SK-N-DZ (cell line): ENCODE data around the gene SLC3A2. TPM values are rescaled to one million over a fixed set of nuclear protein-coding genes. Genes with fewer than 3 reads are reported as not detected.
"Not testable (repeated sequence)": the region's sequence is repeated elsewhere in the genome, so short reads cannot be mapped to it uniquely, and the experiment has no call there.

ENCODE experiments used
- DNase-seq: peaks from one replicate; pipeline ENCODE4 v3.0.0-alpha.2; 2015; ENCODE audit warnings: low spot score
- polyA plus RNA-seq, 2 experiments: library from polyadenylated mRNA; depleted of rRNA; stranded (reverse); fragments of >200 nt; gene quantifications; 2 replicates each; pipeline ENCODE4 v1.2.3, GENCODE V29; 2014

SLC3A2 gene
- 119 and 124 TPM in 2 replicates for polyA plus RNA-seq (2014; cell fraction: cytosol; rRNA removed)
- polyA plus RNA-seq (2014; cell fraction: nucleus; rRNA removed), result 182 and 202 TPM in 2 replicates

DNA sequence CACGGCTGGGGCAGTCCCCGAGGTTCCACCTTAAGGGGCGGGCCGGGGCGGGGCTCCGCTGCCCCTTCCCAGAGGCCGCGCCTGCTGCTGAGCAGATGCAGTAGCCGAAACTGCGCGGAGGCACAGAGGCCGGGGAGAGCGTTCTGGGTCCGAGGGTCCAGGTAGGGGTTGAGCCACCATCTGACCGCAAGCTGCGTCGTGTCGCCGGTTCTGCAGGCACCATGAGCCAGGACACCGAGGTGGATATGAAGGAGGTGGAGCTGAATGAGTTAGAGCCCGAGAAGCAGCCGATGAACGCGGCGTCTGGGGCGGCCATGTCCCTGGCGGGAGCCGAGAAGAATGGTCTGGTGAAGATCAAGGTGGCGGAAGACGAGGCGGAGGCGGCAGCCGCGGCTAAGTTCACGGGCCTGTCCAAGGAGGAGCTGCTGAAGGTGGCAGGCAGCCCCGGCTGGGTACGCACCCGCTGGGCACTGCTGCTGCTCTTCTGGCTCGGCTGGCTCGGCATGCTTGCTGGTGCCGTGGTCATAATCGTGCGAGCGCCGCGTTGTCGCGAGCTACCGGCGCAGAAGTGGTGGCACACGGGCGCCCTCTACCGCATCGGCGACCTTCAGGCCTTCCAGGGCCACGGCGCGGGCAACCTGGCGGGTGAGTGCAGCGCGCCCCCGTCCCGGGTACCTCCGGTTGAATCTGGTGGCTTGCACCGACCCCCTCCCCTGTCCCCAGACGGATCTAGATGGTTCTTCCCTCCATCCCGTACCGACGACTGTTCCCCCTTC lies at the start of gene SLC3A2:
SLC3A2 (plus strand) TSS at position 94 of the 776 bp plus-strand sequence; CDS start at position 222, 128 bp downstream.
- DNase-seq, result peak; percentile 83

- DNase-seq, result no peak
These were observed 49.7 kb upstream of the SLC3A2 start for GRCh38 chr11:62830904-62831519.

GRCh38 chr11:62831520-62832335 lies 49.0 kb upstream of the SLC3A2 start, which contains the start of gene STX5:
Gene STX5 (minus strand): TSS chr11:62832051. CDS start chr11:62831243, 808 bp downstream.
- peak; percentile 98 for DNase-seq

DNA sequence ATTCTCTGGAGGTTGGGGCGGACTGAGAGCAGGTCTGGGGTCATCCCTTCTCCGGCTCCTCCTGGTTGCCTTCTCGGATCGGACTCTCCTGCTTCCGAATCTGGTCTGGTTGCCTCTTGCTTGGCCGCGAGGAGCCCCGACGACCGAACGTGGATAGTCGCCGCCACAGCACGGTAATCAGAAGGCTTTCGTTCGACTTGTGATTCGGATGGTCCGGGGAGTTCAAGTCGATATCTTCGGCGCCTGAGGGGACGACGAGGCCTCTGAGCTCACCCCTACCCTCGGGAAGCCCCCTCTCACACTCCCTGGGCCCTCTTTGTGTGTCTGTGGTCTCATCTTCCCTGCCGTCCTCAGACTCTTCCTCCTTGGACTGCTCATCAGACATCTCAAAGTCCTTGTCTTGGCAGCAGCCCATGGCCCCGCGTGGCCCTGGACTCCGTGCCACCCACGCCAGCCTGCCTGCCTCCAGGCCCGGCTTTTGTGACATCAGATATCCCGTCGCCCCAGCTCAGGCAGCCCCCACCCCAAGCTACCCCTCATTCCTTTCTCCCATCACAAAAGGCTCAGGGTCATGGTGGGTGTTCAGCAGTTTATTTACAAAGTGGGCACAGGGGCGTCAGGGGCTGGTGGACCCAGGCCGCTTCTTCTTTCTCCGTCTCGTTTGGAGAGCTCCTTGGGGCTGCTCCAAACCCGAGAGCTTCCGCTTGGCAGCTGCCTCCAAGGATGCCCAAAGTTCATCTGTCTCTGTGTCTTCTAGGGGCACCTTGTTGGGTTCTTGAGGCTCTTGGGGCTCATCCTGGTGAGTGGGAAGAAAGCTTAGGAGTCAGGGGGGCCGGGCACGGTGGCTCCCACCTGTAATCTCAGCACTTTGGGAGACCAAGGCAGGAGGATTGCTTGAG lies 48.1 kb upstream of the SLC3A2 start, which contains the start of gene TEX54:
TEX54 (minus strand) TSS at position 506 of the 899 bp plus-strand sequence.
- DNase-seq, result peak; percentile 14

GRCh38 chr11:62835336-62835735 lies 45.4 kb upstream of the SLC3A2 start:
- DNase-seq, result peak; percentile 2

GRCh38 chr11:62839050-62839945 lies 41.4 kb upstream of the SLC3A2 start, which contains the start of gene WDR74:
Gene WDR74 (minus strand): TSS chr11:62839590. CDS start chr11:62839570, 20 bp downstream.
- peak; percentile 86 for DNase-seq

DNA sequence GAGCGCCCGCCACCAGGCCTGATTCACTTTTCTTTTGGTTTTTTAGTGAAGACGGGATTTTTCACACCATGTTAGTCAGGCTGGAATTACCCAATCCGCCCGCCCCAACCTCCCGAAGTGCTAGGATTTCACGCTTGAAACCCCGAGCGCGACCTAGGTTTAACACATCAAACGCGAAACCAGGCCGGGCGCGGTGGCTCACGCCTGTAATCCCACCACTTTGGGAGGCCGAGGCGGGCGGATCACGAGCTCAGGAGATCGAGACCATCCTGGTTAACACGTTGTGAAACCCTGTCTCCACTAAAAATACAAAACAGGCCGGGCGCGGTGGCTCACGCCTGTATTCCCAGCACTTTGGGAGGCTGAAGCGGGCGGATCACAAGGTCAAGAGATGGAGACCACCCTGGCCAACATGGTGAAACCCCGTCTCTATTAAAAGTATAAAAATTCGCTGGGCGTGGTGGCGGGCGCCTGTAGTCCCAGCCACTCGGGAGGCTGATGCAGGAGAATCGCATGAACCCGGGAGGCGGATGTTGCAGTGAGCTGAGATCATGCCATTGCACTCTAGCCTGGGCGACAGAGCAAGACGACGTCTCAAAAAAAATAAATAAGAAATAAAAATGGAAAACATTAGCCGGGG lies 39.9 kb upstream of the SLC3A2 start:
- DNase-seq, result not testable (repeated sequence)

GRCh38 chr11:62841361-62842170 lies 39.1 kb upstream of the SLC3A2 start:
- DNase-seq, result peak; percentile 100

DNA sequence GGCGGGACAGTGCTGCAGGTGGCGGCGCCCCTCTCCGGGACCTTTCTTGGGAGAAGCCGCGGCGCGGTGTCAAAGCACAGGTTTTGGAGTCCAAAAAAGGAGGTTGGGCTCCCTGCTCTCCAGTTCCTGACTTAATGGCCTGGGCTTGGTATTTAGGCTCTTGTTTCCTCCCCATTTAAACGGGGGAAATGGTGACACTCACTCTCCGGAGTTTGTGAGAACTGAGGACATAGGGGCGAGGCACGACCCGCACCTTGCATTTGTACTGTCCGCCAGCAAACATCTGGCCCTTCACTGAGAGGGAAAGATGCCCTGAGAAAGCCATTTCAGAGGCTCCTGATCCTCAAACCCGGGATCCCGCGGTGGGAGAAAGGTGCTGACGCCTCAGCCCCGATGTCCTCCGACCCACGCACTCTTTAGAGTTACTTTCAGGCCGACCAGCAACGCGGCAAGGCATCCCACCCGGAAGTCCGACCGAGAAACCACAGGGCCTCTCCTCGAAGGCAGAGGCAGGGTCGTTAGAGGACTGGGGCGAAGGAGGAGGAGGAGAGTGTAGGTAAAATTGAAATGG lies 38.4 kb upstream of the SLC3A2 start:
- peak; percentile 85 for DNase-seq

DNA sequence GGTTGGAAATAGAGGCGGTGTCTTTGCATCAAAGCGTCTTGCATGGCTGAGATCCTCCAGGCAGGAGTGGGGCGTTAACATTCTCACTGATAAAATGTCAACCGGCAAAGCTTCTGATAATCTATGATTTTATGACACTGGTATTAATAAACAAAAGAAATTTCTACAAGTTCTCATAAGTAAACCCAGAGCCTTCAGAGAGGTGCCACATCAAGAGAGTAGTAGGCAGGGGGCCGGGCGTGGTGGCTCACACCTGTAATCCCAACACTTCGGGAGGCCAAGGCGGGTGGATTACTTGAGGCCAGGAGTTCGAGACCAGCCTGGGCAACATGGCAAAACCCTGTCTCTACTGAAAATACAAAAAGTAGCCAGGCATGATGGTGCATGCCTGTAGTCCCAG lies 37.8 kb upstream of the SLC3A2 start:
- not testable (repeated sequence) for DNase-seq

GRCh38 chr11:62843466-62843865 lies 37.2 kb upstream of the SLC3A2 start:
- no peak for DNase-seq

DNA sequence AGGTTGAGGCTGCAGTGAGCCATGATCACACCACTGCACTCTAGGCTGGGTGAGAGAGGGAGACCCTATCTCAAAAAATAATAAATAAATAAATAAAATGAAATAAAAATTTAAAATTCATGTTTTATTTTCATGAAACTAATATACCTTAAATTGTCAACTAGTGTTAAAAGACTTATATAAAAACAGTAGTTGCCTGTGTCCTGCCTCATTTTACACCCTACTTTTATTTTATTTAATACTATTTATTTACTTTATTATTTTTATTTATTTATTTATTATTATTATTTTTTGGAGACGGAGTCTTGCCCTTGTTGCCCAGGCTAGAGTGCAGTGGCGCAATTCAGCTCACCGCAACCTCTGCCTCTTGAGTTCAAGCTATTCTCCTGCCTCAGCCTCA lies 36.5 kb upstream of the SLC3A2 start:
- DNase-seq, result no peak

DNA sequence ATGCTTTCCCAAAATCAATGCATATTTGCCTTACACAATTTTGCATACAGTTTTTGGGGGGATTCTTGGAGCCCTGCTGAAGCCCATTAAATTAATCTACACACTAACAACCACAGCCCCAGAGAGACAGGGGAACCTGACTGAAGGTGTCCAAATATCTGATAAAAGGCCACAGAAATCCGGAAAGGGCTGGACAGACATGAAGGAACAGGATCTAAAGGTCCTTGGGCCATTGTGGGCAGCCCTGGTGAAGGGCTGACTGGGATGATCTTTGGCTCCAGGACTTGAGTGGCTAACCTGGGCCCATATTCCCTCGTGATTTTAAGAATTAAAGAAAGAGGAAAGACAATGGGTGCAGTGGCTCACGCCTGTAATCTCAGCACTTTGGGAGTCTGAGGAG lies 34.5 kb upstream of the SLC3A2 start:
- no peak for DNase-seq

GRCh38 chr11:62847767-62848314 lies 32.9 kb upstream of the SLC3A2 start:
- no peak for DNase-seq

DNA sequence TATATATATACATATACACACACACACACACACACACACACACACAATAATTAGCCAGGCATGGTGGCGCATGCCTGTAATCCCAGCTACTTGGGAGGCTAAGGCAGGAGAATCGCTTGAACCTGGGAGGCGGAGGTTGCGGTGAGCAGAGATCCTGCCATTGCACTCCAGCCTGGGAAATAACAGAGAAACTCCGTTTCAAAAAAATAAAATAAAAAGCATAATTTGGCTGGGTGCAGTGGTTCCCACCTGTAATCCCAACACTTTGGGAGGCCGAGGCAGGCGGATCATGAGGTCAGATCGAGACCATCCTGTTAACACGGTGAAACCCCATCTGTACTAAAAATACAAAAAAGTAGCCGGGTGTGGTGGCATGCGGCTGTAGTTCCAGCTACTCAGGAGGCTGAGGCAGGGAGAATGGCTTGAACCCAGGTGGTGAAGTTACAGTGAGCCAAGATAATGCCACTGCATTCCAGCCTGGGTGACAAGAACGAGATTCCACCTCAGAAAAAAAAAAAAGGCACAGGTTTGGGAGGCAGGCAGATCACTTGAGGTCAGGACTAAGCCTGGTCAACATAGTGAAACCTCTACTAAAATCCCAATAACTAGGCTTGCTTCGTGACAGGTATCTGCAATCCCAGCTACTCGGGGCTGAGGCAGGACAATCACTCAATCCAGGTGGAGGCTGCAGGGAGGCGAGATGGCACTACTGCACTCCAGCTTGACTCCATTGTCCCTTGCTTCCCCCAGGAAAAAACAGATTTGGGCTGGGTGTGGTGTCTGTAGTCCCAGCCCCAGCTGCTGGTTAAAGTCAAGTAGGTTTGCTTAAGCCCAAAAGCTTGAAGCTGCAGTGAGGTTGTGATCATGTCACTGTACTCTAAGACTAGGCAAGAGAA lies 29.5 kb upstream of the SLC3A2 start:
- peak; percentile 53 for DNase-seq

DNA sequence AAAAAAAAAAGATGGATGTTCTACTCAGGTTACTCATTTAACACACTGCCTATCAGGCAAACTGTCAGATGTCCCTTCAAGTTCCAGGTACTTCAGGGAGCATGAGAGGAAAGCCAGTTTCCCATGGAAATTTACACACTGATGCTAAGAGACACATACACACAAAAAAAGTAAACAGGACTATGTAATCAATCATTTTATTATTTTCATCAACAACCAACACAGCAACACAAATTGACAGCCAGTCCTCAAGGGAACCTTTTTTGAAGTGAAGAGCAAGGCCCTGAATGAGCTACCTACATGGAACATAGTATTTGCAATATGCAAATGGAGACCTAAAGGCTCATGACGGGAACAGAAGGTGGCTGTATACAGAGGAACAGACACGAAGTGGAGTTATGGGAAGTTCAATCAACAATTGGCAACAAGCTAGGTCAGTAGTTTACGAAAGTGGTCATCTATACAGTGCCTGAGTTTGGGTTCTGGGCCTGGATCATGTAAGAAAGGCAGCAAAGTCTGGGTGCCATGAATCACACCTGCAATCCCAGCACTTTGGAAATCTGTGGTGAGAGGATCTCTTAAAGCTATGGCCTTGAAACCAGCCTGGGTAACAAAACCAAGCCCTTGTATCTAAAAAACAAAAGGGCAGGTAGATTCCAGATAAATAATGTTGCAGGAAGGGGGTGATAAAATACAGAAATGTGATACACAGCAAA lies 28.7 kb upstream of the SLC3A2 start:
- no peak for DNase-seq
